ENCODE measurements around the gene KLF9.

KLF9 gene

GRCh38 chr9:70413799-70414775, at the start of gene KLF9:
KLF9 (minus strand) TSS chr9:70414657; CDS start chr9:70413363, 1,294 bp downstream.
- peak; percentile 94 for DNase-seq (ENCODE audit: low read depth)
- no peak for TF ChIP-seq CTCF (IDR thresholded peaks at IDR 0.05; ENCODE audit: low read depth, low read length, missing control alignments)
- in situ Hi-C loops (cut with HindIII; ENCODE audit: low sequenced_read_pairs) = no loop called here
- peak within 1 kb of the TSS; percentile 94 for H3K4me3 ChIP-seq (ENCODE audit: low read depth, low read length)

GRCh38 chr9:70463877-70464276, 49.4 kb upstream of the KLF9 start:
- DNase-seq (ENCODE audit: low read depth) = no peak
- no peak overlapping the region for H3K4me3 ChIP-seq (ENCODE audit: low read depth, low read length)
- no peak for TF ChIP-seq CTCF (IDR thresholded peaks at IDR 0.05; ENCODE audit: low read depth, low read length, missing control alignments)
- in situ Hi-C loops (cut with HindIII; ENCODE audit: low sequenced_read_pairs) = no loop called here

GRCh38 chr9:70462300-70462699, 47.8 kb upstream of the KLF9 start:
- no peak for TF ChIP-seq CTCF (IDR thresholded peaks at IDR 0.05; ENCODE audit: low read depth, low read length, missing control alignments)
- in situ Hi-C loops (cut with HindIII; ENCODE audit: low sequenced_read_pairs) = no loop called here
- H3K4me3 ChIP-seq (ENCODE audit: low read depth, low read length) = no peak overlapping the region
- DNase-seq (ENCODE audit: low read depth) = no peak

GRCh38 chr9:70457235-70457634, 42.8 kb upstream of the KLF9 start:
- no peak overlapping the region for H3K4me3 ChIP-seq (ENCODE audit: low read depth, low read length)
- no peak for TF ChIP-seq CTCF (IDR thresholded peaks at IDR 0.05; ENCODE audit: low read depth, low read length, missing control alignments)
- no peak for DNase-seq (ENCODE audit: low read depth)
- in situ Hi-C loops (cut with HindIII; ENCODE audit: low sequenced_read_pairs) = no loop called here

GRCh38 chr9:70455993-70456704, 41.7 kb upstream of the KLF9 start:
- in situ Hi-C loops (cut with HindIII; ENCODE audit: low sequenced_read_pairs) = no loop called here
- TF ChIP-seq CTCF (IDR thresholded peaks at IDR 0.05; ENCODE audit: low read depth, low read length, missing control alignments) = no peak
- H3K4me3 ChIP-seq (ENCODE audit: low read depth, low read length) = no peak overlapping the region
- no peak for DNase-seq (ENCODE audit: low read depth)

- TF ChIP-seq CTCF (IDR thresholded peaks at IDR 0.05; ENCODE audit: low read depth, low read length, missing control alignments) = no peak
- in situ Hi-C loops (cut with HindIII; ENCODE audit: low sequenced_read_pairs) = no loop called here
- H3K4me3 ChIP-seq (ENCODE audit: low read depth, low read length) = no peak overlapping the region
- no peak for DNase-seq (ENCODE audit: low read depth)
Measured at GRCh38 chr9:70452365-70452764, 37.9 kb upstream of the KLF9 start.
